GM23338 (cell line): ENCODE measurements around the gene CRHR1. TPM values are rescaled to one million over a fixed set of nuclear protein-coding genes. Genes with fewer than 3 reads are reported as not detected.

Source experiments
- ATAC-seq: fragments of 200-7000 bp; cut with Tn5 transposase; 3 replicates; pipeline ENCODE4 v1.9.1; 2020
- DNase-seq: peaks from one replicate; pipeline ENCODE4 v3.0.0-alpha.2; 2015; ENCODE audit warnings: low spot score
- H2AFZ ChIP-seq: fragments of 200-600 bp; sonication (generic); 2 replicates; pipeline ENCODE4 v1.8.0; 2016; ENCODE audit warnings: antibody characterized with exemption, mild to moderate bottlenecking, moderate library complexity
- H3F3A ChIP-seq: fragments of 200-600 bp; sonication (generic); replicated peaks from 2 replicates; pipeline ENCODE4 v1.8.0; 2017; ENCODE audit warnings: antibody characterized with exemption, mixed run types, low read depth
- H3K27ac ChIP-seq: fragments of 200-600 bp; sonication (generic); 2 replicates; pipeline ENCODE4 v1.6.1; 2016; ENCODE audit warnings: low read depth
- H3K27me3 ChIP-seq: fragments of 200-600 bp; sonication (generic); 2 replicates; pipeline ENCODE4 v1.8.0; 2016; ENCODE audit warnings: mild to moderate bottlenecking, mixed run types, moderate library complexity; ENCODE audit not compliant: insufficient read depth
- H3K36me3 ChIP-seq: fragments of 200-600 bp; sonication (generic); 2 replicates; pipeline ENCODE4 v1.8.0; 2016; ENCODE audit warnings: mild to moderate bottlenecking; ENCODE audit not compliant: insufficient read depth
- H3K4me1 ChIP-seq: fragments of 200-600 bp; sonication (generic); 2 replicates; pipeline ENCODE4 v1.8.0; 2016; ENCODE audit warnings: mild to moderate bottlenecking, moderate library complexity; ENCODE audit not compliant: insufficient read depth
- H3K4me2 ChIP-seq: fragments of 200-600 bp; sonication (generic); 2 replicates; pipeline ENCODE4 v1.7.1; 2017; ENCODE audit warnings: mixed run types
- H3K4me3 ChIP-seq: fragments of 200-600 bp; sonication (generic); 2 replicates; pipeline ENCODE4 v1.6.1; 2016; ENCODE audit warnings: mixed run types
- H3K79me2 ChIP-seq: fragments of 200-600 bp; sonication (generic); replicated peaks from 2 replicates; pipeline ENCODE4 v1.8.0; 2017; ENCODE audit warnings: mild to moderate bottlenecking; ENCODE audit not compliant: insufficient read depth
- H3K9me2 ChIP-seq: fragments of 200-600 bp; sonication (generic); 2 replicates; pipeline ENCODE4 v1.8.0; 2017; ENCODE audit not compliant: insufficient read depth
- H4K20me1 ChIP-seq: fragments of 200-600 bp; sonication (generic); replicated peaks from 2 replicates; pipeline ENCODE4 v1.8.0; 2017; ENCODE audit warnings: mild to moderate bottlenecking; ENCODE audit not compliant: insufficient read depth
- H3K27ac Mint-ChIP-seq: 2 replicates; pipeline ENCODE4 v1.8.0; 2020; ENCODE audit warnings: inconsistent platforms, mild to moderate bottlenecking, moderate library complexity, mixed read lengths
- H3K27me3 Mint-ChIP-seq: 3 replicates; pipeline ENCODE4 v1.8.0; 2022; ENCODE audit warnings: low read depth, mild to moderate bottlenecking, moderate library complexity, mixed read lengths, inconsistent platforms; ENCODE audit not compliant: insufficient read depth, poor library complexity
- H3K36me3 Mint-ChIP-seq: 3 replicates; pipeline ENCODE4 v1.8.0; 2021; ENCODE audit warnings: low read depth, mild to moderate bottlenecking, inconsistent platforms, moderate library complexity, mixed read lengths
- H3K4me1 Mint-ChIP-seq: 3 replicates; pipeline ENCODE4 v1.8.0; 2020; ENCODE audit warnings: mild to moderate bottlenecking, inconsistent platforms, mixed read lengths
- H3K4me3 Mint-ChIP-seq: 3 replicates; pipeline ENCODE4 v1.8.0; 2021; ENCODE audit warnings: moderate library complexity, mild to moderate bottlenecking, inconsistent platforms, mixed read lengths
- H3K9me3 Mint-ChIP-seq: 3 replicates; pipeline ENCODE4 v1.8.0; 2020; ENCODE audit warnings: moderate library complexity, mild to moderate bottlenecking, inconsistent platforms, mixed read lengths
- CREB1 ChIP-seq: fragments of 250-450 bp; sonication (Bioruptor Pico); IDR thresholded peaks from 2 replicates; pipeline ENCODE4 v1.5.0; 2020; ENCODE audit warnings: low read depth, mild to moderate bottlenecking, moderate library complexity
- EZH2 ChIP-seq: fragments of 200-600 bp; sonication (generic); IDR thresholded peaks from one replicate; pipeline ENCODE4 v1.8.0; 2017; ENCODE audit warnings: antibody characterized with exemption, mild to moderate bottlenecking, low read depth; ENCODE audit not compliant: unreplicated experiment
- EZH2phosphoT487 ChIP-seq: fragments of 200-600 bp; sonication (generic); IDR thresholded peaks from one replicate; pipeline ENCODE4 v1.8.1; 2018; ENCODE audit warnings: antibody characterized with exemption; ENCODE audit not compliant: unreplicated experiment
- JUNB ChIP-seq: IDR thresholded peaks from one replicate; pipeline ENCODE4 v1.6.1; 2016; ENCODE audit warnings: antibody characterized with exemption; ENCODE audit not compliant: unreplicated experiment
- NANOG ChIP-seq: IDR thresholded peaks from 2 replicates; pipeline ENCODE4 v1.6.1; 2016; ENCODE audit warnings: antibody characterized with exemption, borderline replicate concordance
- POLR2AphosphoS5 ChIP-seq: IDR thresholded peaks from 2 replicates; pipeline ENCODE4 v1.6.1; 2016; ENCODE audit warnings: antibody characterized with exemption, low read depth
- STAT1 ChIP-seq: IDR thresholded peaks from one replicate; pipeline ENCODE4 v1.6.1; 2016; ENCODE audit warnings: antibody characterized with exemption; ENCODE audit not compliant: unreplicated experiment
- ZNF114 ChIP-seq: fragments of 250-450 bp; sonication (Bioruptor Pico); IDR thresholded peaks from 2 replicates; pipeline ENCODE4 v1.5.0; 2020; ENCODE audit warnings: mild to moderate bottlenecking, moderate library complexity
- ZNF331 ChIP-seq: fragments of 250-450 bp; sonication (Bioruptor Pico); IDR thresholded peaks from 2 replicates; pipeline ENCODE4 v1.5.0; 2020; ENCODE audit warnings: low read depth, mild to moderate bottlenecking, moderate library complexity
- polyA plus RNA-seq: library from polyadenylated mRNA; unstranded; fragments of >200 nt; fragmentation: Nextera tagmentation; extraction: Ambion mirVana; gene quantifications from 2 replicates; pipeline ENCODE4 v1.2.1, GENCODE V29; 2016
- total RNA-seq: library from RNA; depleted of rRNA; stranded (reverse); fragments of >200 nt; shearing (Covaris generic); gene quantifications from 2 replicates; pipeline ENCODE4 v1.2.3, GENCODE V29; 2014
- TF ChIP-seq, protein P1 (sequence below): IDR thresholded peaks from one replicate; pipeline ENCODE4 v1.6.1; 2018; ENCODE audit warnings: antibody characterized with exemption; ENCODE audit not compliant: unreplicated experiment
- TF ChIP-seq, protein P2 (sequence below): IDR thresholded peaks from 2 replicates; pipeline ENCODE4 v1.6.1; 2016; ENCODE audit warnings: antibody characterized with exemption
- TF ChIP-seq, protein P3 (sequence below), 2 experiments: fragments of 200-600 bp in 1 of 2; sonication (generic) in 1 of 2; conservative IDR thresholded peaks; 2 replicates each; pipeline versions ENCODE4 v1.5.1 to v1.6.1; 2016 to 2017; ENCODE audit warnings: antibody characterized with exemption in 2 of 2, low read depth in 2 of 2, mild to moderate bottlenecking in 2 of 2, moderate library complexity in 1 of 2
- TF ChIP-seq, protein P4 (sequence below): fragments of 250-450 bp; sonication (Bioruptor Pico); IDR thresholded peaks from 2 replicates; pipeline ENCODE4 v1.5.0; 2020; ENCODE audit warnings: mild to moderate bottlenecking, moderate library complexity

CRHR1 gene
- total and polyA plus RNA-seq, 2 experiments from 2014 or later: 0.19 to 0.76 TPM

DNA sequence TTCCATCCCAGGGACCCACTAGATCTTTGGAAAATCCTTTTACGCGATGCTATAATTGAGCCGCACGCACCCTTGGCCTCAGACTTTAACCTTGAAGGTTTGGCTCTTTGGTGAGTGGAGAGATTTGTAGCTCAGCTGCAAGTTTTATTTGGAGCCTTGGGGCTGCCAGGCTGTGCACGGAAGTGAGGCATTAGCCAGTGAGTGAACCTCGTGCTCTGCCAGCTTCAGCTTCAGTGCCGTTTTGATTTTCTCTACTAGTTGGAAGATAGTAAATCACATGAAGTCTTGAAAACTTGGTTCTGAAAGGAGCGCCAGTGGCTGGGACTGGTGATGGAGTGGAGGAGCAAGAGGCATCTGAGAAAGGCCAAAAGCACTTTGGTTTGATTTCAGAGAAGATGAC is 17.3 kb downstream of the CRHR1 start:
- Mint-ChIP-seq H3K4me3 (no peak overlapping the region), H3K27ac (no peak overlapping the region), H3K36me3 (no peaks in the 10 kb centered on the region), H3K27me3 (peaks cover 19% of the 10 kb centered on the region), H3K9me3 (no peaks in the 10 kb centered on the region), H3K4me1 (peaks cover 9% of the 10 kb centered on the region; the same call in 2 of the 3 replicates)
- no peak overlapping the region for H3K27ac ChIP-seq
- no peak for TF ChIP-seq ZNF114 (CRISPR knock-in tag)
- TF ChIP-seq, protein P1, sequence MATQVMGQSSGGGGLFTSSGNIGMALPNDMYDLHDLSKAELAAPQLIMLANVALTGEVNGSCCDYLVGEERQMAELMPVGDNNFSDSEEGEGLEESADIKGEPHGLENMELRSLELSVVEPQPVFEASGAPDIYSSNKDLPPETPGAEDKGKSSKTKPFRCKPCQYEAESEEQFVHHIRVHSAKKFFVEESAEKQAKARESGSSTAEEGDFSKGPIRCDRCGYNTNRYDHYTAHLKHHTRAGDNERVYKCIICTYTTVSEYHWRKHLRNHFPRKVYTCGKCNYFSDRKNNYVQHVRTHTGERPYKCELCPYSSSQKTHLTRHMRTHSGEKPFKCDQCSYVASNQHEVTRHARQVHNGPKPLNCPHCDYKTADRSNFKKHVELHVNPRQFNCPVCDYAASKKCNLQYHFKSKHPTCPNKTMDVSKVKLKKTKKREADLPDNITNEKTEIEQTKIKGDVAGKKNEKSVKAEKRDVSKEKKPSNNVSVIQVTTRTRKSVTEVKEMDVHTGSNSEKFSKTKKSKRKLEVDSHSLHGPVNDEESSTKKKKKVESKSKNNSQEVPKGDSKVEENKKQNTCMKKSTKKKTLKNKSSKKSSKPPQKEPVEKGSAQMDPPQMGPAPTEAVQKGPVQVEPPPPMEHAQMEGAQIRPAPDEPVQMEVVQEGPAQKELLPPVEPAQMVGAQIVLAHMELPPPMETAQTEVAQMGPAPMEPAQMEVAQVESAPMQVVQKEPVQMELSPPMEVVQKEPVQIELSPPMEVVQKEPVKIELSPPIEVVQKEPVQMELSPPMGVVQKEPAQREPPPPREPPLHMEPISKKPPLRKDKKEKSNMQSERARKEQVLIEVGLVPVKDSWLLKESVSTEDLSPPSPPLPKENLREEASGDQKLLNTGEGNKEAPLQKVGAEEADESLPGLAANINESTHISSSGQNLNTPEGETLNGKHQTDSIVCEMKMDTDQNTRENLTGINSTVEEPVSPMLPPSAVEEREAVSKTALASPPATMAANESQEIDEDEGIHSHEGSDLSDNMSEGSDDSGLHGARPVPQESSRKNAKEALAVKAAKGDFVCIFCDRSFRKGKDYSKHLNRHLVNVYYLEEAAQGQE: no peak
- no peak for TF ChIP-seq EZH2
- TF ChIP-seq EZH2phosphoT487: no peak
- no peak for TF ChIP-seq NANOG
- TF ChIP-seq, protein P2, sequence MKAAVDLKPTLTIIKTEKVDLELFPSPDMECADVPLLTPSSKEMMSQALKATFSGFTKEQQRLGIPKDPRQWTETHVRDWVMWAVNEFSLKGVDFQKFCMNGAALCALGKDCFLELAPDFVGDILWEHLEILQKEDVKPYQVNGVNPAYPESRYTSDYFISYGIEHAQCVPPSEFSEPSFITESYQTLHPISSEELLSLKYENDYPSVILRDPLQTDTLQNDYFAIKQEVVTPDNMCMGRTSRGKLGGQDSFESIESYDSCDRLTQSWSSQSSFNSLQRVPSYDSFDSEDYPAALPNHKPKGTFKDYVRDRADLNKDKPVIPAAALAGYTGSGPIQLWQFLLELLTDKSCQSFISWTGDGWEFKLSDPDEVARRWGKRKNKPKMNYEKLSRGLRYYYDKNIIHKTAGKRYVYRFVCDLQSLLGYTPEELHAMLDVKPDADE: no peak
- no peak for TF ChIP-seq POLR2AphosphoS5
- TF ChIP-seq CREB1 (CRISPR knock-in tag): no peak
- no peak for TF ChIP-seq ZNF331
- TF ChIP-seq, protein P3, sequence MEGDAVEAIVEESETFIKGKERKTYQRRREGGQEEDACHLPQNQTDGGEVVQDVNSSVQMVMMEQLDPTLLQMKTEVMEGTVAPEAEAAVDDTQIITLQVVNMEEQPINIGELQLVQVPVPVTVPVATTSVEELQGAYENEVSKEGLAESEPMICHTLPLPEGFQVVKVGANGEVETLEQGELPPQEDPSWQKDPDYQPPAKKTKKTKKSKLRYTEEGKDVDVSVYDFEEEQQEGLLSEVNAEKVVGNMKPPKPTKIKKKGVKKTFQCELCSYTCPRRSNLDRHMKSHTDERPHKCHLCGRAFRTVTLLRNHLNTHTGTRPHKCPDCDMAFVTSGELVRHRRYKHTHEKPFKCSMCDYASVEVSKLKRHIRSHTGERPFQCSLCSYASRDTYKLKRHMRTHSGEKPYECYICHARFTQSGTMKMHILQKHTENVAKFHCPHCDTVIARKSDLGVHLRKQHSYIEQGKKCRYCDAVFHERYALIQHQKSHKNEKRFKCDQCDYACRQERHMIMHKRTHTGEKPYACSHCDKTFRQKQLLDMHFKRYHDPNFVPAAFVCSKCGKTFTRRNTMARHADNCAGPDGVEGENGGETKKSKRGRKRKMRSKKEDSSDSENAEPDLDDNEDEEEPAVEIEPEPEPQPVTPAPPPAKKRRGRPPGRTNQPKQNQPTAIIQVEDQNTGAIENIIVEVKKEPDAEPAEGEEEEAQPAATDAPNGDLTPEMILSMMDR (conservative IDR thresholded peaks at IDR 0.05; ENCODE audit: low read depth in 2 of 2): no peak
- no peak for TF ChIP-seq JUNB
- no peak for TF ChIP-seq STAT1
- TF ChIP-seq, protein P4, sequence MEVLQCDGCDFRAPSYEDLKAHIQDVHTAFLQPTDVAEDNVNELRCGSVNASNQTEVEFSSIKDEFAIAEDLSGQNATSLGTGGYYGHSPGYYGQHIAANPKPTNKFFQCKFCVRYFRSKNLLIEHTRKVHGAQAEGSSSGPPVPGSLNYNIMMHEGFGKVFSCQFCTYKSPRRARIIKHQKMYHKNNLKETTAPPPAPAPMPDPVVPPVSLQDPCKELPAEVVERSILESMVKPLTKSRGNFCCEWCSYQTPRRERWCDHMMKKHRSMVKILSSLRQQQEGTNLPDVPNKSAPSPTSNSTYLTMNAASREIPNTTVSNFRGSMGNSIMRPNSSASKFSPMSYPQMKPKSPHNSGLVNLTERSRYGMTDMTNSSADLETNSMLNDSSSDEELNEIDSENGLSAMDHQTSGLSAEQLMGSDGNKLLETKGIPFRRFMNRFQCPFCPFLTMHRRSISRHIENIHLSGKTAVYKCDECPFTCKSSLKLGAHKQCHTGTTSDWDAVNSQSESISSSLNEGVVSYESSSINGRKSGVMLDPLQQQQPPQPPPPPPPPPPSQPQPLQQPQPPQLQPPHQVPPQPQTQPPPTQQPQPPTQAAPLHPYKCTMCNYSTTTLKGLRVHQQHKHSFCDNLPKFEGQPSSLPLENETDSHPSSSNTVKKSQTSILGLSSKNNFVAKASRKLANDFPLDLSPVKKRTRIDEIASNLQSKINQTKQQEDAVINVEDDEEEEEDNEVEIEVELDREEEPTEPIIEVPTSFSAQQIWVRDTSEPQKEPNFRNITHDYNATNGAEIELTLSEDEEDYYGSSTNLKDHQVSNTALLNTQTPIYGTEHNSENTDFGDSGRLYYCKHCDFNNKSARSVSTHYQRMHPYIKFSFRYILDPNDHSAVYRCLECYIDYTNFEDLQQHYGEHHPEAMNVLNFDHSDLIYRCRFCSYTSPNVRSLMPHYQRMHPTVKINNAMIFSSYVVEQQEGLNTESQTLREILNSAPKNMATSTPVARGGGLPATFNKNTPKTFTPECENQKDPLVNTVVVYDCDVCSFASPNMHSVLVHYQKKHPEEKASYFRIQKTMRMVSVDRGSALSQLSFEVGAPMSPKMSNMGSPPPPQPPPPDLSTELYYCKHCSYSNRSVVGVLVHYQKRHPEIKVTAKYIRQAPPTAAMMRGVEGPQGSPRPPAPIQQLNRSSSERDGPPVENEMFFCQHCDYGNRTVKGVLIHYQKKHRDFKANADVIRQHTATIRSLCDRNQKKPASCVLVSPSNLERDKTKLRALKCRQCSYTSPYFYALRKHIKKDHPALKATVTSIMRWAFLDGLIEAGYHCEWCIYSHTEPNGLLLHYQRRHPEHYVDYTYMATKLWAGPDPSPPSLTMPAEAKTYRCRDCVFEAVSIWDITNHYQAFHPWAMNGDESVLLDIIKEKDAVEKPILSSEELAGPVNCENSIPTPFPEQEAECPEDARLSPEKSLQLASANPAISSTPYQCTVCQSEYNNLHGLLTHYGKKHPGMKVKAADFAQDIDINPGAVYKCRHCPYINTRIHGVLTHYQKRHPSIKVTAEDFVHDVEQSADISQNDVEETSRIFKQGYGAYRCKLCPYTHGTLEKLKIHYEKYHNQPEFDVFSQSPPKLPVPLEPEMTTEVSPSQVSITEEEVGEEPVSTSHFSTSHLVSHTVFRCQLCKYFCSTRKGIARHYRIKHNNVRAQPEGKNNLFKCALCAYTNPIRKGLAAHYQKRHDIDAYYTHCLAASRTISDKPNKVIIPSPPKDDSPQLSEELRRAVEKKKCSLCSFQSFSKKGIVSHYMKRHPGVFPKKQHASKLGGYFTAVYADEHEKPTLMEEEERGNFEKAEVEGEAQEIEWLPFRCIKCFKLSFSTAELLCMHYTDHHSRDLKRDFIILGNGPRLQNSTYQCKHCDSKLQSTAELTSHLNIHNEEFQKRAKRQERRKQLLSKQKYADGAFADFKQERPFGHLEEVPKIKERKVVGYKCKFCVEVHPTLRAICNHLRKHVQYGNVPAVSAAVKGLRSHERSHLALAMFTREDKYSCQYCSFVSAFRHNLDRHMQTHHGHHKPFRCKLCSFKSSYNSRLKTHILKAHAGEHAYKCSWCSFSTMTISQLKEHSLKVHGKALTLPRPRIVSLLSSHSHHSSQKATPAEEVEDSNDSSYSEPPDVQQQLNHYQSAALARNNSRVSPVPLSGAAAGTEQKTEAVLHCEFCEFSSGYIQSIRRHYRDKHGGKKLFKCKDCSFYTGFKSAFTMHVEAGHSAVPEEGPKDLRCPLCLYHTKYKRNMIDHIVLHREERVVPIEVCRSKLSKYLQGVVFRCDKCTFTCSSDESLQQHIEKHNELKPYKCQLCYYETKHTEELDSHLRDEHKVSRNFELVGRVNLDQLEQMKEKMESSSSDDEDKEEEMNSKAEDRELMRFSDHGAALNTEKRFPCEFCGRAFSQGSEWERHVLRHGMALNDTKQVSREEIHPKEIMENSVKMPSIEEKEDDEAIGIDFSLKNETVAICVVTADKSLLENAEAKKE (CRISPR knock-in tag): no peak
- H4K20me1 ChIP-seq: no peaks in the 10 kb centered on the region
- H3K4me3 ChIP-seq: no peak overlapping the region
- no peaks in the 10 kb centered on the region for H3K27me3 ChIP-seq
- no peaks in the 10 kb centered on the region for H3K79me2 ChIP-seq
- H3K9me2 ChIP-seq: no peaks in the 10 kb centered on the region
- no peaks in the 10 kb centered on the region for H3F3A ChIP-seq
- H3K36me3 ChIP-seq: no peaks in the 10 kb centered on the region
- DNase-seq (no peak), ATAC-seq (no peak; the same call in 2 of the 3 replicates)
- H2AFZ ChIP-seq: no peak overlapping the region
- H3K4me1 ChIP-seq: 0 out of 2 replicates have a peak, but pooled peaks cover 5% of the 10 kb centered on the region
- H3K4me2 ChIP-seq: no peak overlapping the region
